Globus pallidus (tissue), 1 donor: ENCODE data around the gene EEF2K.

Experiments used
- DNase-seq: peaks from one replicate; pipeline ENCODE4 v3.0.0-alpha.2; 2015; ENCODE audit warnings: low spot score

The EEF2K gene

DNA sequence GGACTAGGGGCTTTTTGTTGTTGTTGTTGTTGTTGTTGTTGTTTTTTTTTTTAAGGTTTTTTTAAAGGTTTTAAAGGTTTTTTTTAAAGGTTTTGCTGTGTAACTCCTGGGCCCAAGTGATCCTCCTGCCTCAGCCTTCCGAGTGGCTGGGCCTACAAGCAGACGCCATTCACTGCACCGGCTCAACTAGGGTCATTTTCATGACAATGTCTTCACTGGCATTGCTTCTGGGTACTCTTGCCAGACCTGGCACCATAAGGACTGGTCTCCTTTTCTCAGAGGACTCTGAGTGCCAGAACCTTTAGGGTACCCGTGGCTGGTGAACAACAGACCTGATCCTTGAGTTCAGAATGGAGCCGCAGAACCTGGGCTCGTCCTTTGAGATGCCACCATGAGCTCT lies 111.5 kb downstream of the EEF2K start:
- no peak for DNase-seq

GRCh38 chr16:22318690-22319358 lies 112.7 kb downstream of the EEF2K start:
- DNase-seq, result no peak

- DNase-seq, result no peak
Measured at GRCh38 chr16:22320572-22321339, 114.7 kb downstream of the EEF2K start.

- DNase-seq, result peak; percentile 37
Measured at GRCh38 chr16:22321340-22322001, 115.4 kb downstream of the EEF2K start.

DNA sequence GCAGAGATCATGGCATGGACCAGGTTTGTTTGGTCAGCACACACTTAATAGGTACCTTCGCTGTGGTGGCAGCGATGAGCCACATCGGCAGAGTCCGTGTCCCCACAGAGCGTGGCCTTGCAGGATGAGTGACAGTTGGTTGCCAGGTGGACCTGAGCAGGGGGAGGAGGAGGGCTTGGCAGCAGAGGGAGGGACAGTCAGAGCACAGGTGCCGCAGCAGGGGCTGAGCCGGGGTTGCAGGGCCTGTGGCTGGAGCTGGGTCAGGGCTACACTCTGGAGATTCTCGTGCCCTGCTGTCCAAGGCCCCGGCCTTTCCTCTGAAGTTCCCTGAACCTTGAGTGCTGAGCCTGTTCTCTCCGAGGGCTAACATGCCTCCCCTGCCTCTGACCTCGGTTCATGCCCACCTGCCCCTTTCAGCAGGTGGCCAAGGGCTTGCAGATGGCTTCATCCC lies 116.0 kb downstream of the EEF2K start:
- DNase-seq, result no peak

DNA sequence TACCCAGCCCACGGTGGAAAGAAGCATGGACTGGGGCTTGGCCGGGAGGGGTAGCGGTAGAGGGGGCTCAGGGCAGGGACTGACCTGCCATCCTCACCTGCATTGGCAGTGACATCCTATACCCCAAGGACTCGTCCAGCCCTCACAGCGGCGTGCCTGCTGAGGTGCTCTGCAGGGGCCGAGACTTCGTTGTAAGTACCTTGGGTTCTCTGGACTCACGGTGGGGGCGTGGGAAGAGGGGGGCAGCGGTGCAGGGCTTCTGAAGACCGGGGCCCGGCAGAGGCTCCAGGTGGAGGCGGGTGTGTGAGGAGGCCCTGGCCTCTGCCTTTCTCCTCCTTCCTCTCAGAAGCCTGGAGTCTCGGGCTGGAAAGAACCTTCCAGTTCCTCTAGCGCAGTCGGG lies 116.7 kb downstream of the EEF2K start:
- DNase-seq, result no peak

GRCh38 chr16:22323173-22323958 lies 117.3 kb downstream of the EEF2K start:
- DNase-seq, result no peak

- no peak for DNase-seq
Measured at GRCh38 chr16:22323959-22324786, 118.1 kb downstream of the EEF2K start.

- DNase-seq, result no peak
Measured at GRCh38 chr16:22324787-22325597, 118.9 kb downstream of the EEF2K start.

DNA sequence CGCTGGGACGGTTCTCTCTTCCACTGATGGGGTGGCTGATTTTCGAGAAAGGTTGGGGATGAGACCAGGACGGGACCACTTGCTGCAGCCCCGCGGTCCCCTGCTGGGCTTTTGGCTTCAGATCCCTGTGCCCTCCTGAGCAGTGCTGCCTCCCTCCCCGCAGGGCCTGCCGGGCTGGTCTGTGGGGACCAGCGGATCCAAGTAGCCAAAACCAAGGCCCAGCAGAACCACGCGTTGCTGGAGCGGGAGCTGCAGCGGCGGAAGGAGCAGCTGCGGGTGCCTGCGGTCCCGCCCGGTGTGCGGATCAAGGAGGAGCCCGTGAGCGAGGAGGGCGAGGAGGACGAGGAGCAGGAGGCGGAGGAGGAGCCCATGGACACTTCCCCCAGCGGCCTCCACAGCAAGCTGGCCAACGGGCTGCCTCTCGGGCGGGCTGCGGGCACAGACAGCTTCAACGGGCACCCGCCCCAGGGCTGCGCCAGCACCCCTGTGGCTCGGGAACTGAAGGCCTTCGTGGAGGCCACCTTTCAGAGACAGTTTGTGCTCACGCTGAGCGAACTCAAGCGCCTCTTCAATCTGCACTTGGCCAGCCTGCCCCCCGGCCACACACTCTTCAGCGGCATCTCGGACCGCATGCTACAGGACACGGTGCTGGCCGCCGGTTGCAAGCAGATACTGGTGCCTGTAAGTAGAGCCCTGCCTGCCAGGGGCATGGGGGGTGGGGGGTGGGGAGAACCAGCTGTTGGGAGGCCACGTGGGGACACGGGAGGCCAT lies 119.7 kb downstream of the EEF2K start:
- no peak for DNase-seq

DNA sequence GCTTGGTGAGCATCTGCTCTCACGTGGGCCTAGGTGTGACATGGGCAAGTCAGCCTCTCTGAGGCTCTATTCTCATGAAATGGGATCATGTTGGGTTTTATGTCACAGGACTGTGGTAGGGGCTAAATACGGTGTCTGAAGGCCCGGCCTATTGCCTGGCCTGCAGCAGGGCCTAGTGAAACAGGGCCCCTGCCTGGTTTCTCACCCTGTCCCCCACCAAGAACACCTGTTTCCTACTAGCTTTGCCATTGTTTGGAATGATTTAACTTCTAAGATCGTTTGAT lies 120.2 kb downstream of the EEF2K start:
- DNase-seq, result no peak

DNA sequence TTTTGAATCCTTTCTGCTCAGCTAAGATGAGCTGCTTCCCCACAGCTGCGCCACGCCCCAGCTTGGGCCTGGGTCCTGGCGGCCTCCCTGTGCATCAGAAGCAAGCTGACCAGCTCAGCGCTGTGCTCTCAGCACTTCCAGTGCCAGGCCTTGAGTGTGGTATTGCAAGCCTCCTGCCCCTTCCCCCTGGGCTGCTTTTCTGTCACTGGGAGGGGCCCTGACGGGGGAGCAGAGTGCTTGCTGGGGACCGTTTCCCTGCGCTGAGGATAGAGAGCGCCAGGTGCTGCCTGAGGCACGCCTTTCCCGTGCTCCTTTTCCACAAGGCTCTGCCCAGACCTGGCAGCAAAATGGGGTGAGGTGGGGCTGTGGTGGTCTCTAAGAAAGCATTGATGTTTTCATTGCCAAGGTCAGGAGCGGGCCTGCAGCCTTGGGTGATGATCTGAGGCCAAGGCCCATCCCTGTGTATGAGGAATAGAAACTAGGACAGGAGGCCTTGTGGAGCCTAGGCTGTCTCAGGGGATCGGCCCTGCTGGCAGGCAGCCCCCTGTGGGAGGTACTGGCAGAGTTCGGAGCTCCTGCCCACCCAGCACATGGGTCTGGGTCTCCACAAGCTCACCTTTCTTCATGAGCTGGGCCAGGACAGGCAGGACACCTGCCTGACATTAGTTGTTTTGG lies 120.8 kb downstream of the EEF2K start:
- DNase-seq, result no peak

GRCh38 chr16:22327446-22327775 lies 121.3 kb downstream of the EEF2K start:
- no peak for DNase-seq

DNA sequence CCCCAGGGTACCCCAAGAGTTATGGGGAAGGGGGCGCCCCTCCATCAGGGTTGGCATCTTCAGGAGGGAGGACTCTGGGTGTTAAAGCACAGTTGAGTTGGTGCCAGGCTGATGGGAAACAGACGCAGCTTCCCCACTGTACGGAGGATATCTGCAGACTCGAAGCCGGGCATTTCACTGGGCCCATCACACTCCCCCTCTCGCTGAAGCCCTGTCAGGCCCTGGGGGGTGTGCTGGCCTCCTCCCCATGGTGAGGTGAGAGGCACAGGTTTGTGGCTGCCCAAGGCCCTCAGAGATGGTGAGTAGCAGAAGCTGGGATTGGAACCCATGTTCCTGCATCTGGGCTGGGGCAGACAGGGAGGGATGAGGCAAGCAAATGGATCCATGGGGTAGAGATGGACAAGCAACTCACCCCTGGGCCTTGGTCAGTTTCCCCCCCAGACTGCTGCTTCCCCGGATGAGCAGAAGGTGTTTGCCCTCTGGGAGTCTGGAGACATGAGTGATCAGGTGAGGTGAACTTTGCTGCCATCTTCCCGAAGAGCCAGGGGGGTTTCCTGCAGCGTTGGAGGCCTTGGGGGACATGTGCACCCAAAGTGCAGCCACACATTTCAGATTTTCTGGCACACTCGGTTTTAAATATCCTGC lies 122.1 kb downstream of the EEF2K start:
- no peak for DNase-seq

- DNase-seq, result no peak
Measured at GRCh38 chr16:22329199-22329695, 123.2 kb downstream of the EEF2K start.

DNA sequence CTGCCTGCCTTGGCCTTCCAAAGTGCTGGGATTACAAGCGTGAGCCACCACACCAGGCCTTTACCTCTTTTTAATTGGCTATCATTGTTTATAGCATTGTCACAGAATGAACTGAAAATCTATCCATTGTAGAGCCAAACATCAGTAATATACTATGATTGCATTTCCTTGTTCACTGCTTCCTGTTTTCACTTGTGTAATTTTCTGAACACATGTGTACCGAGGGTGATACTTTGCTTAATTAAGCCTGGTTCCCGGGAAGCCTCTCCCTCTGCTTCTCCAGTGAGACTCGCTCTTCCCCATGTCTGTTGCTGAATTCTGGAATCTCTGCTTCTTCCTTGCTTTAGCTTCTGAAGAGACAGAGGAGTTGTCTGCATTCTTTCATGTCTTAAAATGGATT lies 124.2 kb downstream of the EEF2K start:
- no peak for DNase-seq

DNA sequence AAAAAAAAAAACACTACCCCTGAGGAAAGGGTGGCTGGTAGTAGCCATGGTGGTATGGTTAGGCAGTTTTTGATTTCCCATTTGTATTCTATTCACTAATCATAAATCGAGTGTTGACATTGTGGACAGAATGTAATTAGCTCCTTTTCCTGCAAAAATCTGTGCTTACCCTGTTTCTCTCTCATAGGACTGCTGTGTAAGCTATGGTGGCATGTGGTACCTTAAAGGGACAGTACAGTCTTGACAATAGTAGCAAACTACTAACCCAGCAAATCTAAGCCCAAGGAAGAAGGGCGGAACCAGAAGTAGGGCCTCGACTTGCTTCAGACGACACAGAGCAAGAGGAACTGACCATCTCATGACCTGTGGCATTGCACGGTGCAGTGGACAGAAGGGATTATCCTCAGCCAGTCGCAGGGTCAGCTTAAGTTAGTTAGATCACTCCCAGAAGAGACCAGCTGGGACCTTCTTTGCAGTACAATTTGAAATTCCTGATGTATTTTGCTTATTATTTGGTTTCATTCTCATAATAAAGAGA lies 127.4 kb downstream of the EEF2K start:
- DNase-seq, result no peak

- no peak for DNase-seq
Measured at GRCh38 chr16:22335668-22336246, 129.7 kb downstream of the EEF2K start.
